GM12878 (cell line): ENCODE measurements around the gene TMPRSS7. TPM values are rescaled to one million over a fixed set of nuclear protein-coding genes. Genes with fewer than 3 reads are reported as not detected.

Experiments
- ATF7 ChIP-seq: fragments of 450-650 bp; IDR thresholded peaks from 2 replicates; pipeline ENCODE4 v1.6.1; 2016; ENCODE audit warnings: low read depth, mild to moderate bottlenecking
- FOS ChIP-seq: IDR thresholded peaks from 3 replicates; pipeline ENCODE4 v1.6.1; 2011; ENCODE audit warnings: borderline replicate concordance; ENCODE audit not compliant: insufficient read length; ENCODE audit errors: extremely low read depth
- KDM1A ChIP-seq: fragments of 200-600 bp; sonication (generic); IDR thresholded peaks from 2 replicates; pipeline ENCODE4 v1.6.1; 2016; ENCODE audit warnings: borderline replicate concordance
- POLR2AphosphoS5 ChIP-seq: IDR thresholded peaks from 2 replicates; pipeline ENCODE4 v1.6.1; 2011; ENCODE audit warnings: mild to moderate bottlenecking, low read length, inconsistent platforms
- RB1 ChIP-seq: fragments of 450-650 bp; formaldehyde crosslinking; IDR thresholded peaks from 2 replicates; pipeline ENCODE4 v1.6.1; 2017; ENCODE audit warnings: mild to moderate bottlenecking, borderline replicate concordance
- SIN3A ChIP-seq: IDR thresholded peaks from 2 replicates; pipeline ENCODE4 v1.6.1; 2012; ENCODE audit warnings: low read depth, low read length, improper control_type of control experiment
- TCF12 ChIP-seq: IDR thresholded peaks from 2 replicates; pipeline ENCODE4 v1.6.1; 2011; ENCODE audit warnings: low read depth, mild to moderate bottlenecking, low read length
- WRNIP1 ChIP-seq: IDR thresholded peaks from 2 replicates; pipeline ENCODE4 v1.6.1; 2011; ENCODE audit warnings: low read depth, low read length, improper control_type of control experiment, borderline replicate concordance
- polyA plus RNA-seq, 11 experiments: library from polyadenylated mRNA; depleted of rRNA in 4 of 11; unstranded in 6 of 11; stranded (reverse) in 5 of 11; fragments of >200 nt; fragmentation: Nextera tagmentation in 4 of 11; fragmentation: Illumina TruSeq in 1 of 11; extraction: Ambion mirVana in 4 of 11; extraction: Trizol in 1 of 11; gene quantifications; 1 replicate in 1 of 11; 2 replicates in 10 of 11; pipeline versions ENCODE4 v1.2.1 to v1.2.3, GENCODE V29; 2011 to 2016; ENCODE audit warnings: inconsistent platforms in 2 of 11, missing spikeins in 2 of 11, low read depth in 1 of 11
- total RNA-seq, 4 experiments: library from RNA; depleted of rRNA in 3 of 4; stranded (reverse); fragments of >200 nt in 3 of 4; fragmentation: Illumina TruSeq in 1 of 4; extraction: Trizol in 1 of 4; gene quantifications; 2 replicates each; pipeline versions ENCODE4 v1.2.1 to v1.2.3, GENCODE V29; 2013 to 2021
- TF ChIP-seq, protein P1 (sequence below): IDR thresholded peaks from 2 replicates; pipeline ENCODE4 v1.6.1; 2012; ENCODE audit warnings: improper control_type of control experiment, low read depth, low read length; ENCODE audit not compliant: insufficient replicate concordance
- TF ChIP-seq, protein P2 (sequence below): fragments of 450-650 bp; IDR thresholded peaks from 2 replicates; pipeline ENCODE4 v1.6.1; 2016; ENCODE audit warnings: mild to moderate bottlenecking
- TF ChIP-seq, protein P3 (sequence below): fragments of 450-650 bp; IDR thresholded peaks from 2 replicates; pipeline ENCODE4 v1.6.1; 2017; ENCODE audit warnings: low read depth, mild to moderate bottlenecking, moderate library complexity

Gene TMPRSS7
- total and polyA plus RNA-seq, 10 of the 15 experiments (the other 5 are each of a cell fraction or from before 2014, with no cell fraction given) = 0.03 TPM; not detected in 9

DNA sequence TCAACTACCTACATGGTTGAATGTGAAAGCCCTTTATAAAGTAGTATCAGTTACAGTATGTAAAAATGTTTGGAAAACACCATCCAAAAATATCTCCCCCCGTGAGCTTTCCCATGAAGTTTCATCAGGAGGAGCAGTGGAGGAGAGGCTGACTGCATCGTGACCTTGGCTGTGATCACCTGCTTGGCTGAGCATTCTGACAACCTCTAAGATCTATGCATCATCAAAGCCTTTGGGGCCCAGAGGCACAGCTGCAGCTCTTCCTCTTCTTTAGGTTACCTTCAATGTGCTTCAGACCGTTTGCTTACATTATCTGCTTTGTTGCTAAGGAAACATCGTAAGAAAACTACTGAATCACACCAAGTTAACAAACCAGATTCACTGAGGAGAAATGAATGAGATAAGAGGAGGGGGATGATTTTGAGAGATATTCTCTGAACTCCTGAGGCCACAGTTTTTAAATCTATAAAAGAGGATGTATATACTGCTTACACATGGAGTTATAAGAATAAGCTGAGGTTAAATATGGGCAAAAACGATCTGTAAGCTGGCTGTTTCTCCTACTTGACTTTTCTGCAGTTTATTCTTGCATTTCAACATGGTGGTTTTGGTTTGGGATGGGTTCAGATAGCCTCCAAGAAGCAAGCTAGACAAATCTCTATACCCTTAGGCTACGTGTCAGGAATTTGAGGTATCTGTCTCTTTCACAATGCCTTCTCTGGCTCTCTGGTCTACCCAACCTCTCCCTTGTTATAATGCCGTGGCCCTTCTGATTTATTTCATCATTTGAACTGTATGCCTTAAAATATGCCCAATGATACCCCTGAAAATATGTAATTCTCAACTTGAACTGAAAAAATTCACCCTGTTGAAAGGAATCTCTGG, 94.5 kb downstream of the TMPRSS7 start (continued):
- TF ChIP-seq, protein P1, sequence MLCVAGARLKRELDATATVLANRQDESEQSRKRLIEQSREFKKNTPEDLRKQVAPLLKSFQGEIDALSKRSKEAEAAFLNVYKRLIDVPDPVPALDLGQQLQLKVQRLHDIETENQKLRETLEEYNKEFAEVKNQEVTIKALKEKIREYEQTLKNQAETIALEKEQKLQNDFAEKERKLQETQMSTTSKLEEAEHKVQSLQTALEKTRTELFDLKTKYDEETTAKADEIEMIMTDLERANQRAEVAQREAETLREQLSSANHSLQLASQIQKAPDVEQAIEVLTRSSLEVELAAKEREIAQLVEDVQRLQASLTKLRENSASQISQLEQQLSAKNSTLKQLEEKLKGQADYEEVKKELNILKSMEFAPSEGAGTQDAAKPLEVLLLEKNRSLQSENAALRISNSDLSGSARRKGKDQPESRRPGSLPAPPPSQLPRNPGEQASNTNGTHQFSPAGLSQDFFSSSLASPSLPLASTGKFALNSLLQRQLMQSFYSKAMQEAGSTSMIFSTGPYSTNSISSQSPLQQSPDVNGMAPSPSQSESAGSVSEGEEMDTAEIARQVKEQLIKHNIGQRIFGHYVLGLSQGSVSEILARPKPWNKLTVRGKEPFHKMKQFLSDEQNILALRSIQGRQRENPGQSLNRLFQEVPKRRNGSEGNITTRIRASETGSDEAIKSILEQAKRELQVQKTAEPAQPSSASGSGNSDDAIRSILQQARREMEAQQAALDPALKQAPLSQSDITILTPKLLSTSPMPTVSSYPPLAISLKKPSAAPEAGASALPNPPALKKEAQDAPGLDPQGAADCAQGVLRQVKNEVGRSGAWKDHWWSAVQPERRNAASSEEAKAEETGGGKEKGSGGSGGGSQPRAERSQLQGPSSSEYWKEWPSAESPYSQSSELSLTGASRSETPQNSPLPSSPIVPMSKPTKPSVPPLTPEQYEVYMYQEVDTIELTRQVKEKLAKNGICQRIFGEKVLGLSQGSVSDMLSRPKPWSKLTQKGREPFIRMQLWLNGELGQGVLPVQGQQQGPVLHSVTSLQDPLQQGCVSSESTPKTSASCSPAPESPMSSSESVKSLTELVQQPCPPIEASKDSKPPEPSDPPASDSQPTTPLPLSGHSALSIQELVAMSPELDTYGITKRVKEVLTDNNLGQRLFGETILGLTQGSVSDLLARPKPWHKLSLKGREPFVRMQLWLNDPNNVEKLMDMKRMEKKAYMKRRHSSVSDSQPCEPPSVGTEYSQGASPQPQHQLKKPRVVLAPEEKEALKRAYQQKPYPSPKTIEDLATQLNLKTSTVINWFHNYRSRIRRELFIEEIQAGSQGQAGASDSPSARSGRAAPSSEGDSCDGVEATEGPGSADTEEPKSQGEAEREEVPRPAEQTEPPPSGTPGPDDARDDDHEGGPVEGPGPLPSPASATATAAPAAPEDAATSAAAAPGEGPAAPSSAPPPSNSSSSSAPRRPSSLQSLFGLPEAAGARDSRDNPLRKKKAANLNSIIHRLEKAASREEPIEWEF = no peak
- TF ChIP-seq FOS = no peak
- TF ChIP-seq, protein P2, sequence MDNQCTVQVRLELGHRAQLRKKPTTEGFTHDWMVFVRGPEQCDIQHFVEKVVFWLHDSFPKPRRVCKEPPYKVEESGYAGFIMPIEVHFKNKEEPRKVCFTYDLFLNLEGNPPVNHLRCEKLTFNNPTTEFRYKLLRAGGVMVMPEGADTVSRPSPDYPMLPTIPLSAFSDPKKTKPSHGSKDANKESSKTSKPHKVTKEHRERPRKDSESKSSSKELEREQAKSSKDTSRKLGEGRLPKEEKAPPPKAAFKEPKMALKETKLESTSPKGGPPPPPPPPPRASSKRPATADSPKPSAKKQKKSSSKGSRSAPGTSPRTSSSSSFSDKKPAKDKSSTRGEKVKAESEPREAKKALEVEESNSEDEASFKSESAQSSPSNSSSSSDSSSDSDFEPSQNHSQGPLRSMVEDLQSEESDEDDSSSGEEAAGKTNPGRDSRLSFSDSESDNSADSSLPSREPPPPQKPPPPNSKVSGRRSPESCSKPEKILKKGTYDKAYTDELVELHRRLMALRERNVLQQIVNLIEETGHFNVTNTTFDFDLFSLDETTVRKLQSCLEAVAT = peak; percentile 79
- TF ChIP-seq TCF12 = peak; percentile 86
- TF ChIP-seq SIN3A = no peak
- TF ChIP-seq POLR2AphosphoS5 = peak; percentile 84
- TF ChIP-seq, protein P3, sequence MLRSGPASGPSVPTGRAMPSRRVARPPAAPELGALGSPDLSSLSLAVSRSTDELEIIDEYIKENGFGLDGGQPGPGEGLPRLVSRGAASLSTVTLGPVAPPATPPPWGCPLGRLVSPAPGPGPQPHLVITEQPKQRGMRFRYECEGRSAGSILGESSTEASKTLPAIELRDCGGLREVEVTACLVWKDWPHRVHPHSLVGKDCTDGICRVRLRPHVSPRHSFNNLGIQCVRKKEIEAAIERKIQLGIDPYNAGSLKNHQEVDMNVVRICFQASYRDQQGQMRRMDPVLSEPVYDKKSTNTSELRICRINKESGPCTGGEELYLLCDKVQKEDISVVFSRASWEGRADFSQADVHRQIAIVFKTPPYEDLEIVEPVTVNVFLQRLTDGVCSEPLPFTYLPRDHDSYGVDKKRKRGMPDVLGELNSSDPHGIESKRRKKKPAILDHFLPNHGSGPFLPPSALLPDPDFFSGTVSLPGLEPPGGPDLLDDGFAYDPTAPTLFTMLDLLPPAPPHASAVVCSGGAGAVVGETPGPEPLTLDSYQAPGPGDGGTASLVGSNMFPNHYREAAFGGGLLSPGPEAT = peak; percentile 86
- no peak for TF ChIP-seq RB1
- TF ChIP-seq KDM1A = no peak
- TF ChIP-seq WRNIP1 = peak; percentile 93; the same call in 1 of the 2 replicates
- TF ChIP-seq ATF7 = no peak; the same call in none of the 2 replicates
- TF ChIP-seq, all 136 proteins: peak for 47
